HS-27A (cell line): ENCODE results near the gene ANKRD65.

Experiments
- DNase-seq: peaks from one replicate; pipeline ENCODE4 v3.0.0-alpha.2; 2012; ENCODE audit warnings: low read depth, missing footprints

Gene ANKRD65

GRCh38 chr1:1441002-1441888 lies 20.2 kb upstream of the ANKRD65 start:
- no peak for DNase-seq

DNA sequence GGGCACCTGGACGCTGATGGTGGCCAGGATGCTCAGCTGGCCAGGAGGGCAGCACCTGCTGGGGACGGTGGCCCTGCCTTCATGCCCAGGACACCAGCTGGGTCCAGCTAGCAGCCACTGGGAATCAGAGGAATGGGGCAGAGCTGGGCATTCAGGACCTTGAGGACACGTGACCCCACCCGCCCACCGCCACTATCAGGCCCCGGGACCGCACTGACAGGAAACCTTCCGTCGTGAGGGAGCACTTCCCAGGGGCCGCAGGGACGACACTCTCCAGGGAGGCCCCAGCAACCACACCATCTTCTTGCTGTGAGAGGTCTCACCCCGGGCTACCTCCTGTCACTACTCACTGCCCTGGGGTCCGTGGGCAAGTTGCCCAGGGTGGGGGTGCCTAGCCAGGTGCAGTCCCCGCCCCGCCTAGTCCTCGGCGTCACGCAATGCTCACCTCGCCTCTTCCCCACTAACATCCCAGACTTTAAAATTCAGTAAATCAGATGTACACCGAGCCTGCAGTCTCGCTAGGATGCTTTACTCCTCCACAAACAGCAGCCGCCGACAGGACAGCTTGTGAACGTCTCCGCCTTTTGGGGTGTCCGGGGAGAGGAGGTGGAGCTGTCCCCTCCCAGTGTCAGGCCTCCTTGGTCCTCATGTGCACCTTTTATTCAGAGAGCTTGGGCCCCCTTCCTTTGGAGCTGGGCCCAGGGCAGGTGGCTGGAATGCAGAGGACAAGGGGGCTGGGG lies 19.4 kb upstream of the ANKRD65 start:
- no peak for DNase-seq

DNA sequence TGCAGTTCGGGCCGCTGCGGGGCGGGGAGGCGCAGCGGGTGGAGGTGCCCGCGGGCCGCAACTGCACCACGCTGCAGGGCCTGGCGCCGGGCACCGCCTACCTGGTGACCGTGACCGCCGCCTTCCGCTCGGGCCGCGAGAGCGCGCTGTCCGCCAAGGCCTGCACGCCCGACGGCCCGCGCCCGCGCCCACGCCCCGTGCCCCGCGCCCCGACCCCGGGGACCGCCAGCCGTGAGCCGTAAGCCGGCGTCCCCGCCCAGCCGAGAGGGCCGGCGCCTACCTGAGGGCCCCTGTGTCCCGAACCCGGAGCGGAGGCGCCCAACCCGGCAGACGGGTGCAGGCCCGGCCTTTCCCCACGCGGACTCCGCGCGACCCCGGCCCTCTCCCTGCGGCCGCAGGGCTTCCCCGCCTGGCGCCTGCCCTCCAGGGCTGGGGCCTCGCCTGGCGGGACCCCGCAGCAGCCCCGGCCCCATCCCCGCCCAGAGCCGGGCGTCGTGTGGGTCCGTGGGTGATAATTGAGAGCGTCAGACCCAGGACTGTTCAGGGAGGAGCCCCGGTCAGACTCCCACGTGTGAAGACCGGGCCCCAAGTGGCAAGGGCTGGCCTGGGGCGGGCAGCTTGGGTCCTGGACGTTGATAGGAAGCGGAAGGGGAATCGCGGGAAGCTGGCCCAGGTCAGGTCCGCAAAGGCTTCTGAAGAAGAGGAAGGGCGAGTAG lies 18.6 kb upstream of the ANKRD65 start:
- DNase-seq = no peak

DNA sequence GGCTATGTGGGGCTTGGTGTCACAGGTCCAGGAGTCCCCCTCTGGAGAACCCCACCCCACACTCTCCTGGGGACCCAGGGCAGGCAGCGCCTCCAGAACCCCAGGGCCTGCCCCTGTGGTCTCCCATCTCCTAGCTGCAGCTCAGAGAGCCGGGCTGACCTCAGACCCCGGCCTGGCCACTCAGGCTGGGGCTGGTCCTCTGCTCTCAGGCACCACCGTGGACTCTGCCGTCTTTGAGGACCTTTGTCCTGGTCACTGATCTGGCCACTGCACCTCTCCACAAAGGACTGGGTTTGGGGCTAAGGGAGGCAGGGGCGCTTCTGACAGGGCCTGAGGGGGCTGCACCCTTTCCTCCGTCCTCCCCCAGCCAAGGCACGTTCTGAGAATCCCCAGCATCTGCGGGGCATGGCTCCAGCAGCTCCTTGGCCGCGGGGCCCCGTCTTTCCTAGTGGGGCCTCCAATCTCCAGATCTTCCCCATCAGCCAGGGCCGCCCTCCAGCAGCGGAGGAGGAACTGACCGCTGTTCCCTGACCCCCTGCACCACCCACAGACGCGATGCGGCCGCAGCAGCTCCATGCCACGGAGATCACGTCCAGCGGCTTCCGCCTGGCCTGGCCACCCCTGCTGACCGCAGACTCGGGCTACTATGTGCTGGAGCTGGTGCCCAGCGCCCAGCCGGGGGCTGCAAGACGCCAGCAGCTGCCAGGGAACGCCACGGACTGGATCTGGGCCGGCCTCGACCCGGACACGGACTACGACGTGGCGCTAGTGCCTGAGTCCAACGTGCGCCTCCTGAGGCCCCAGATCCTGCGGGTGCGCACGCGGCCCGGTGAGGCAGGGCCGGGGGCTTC lies 17.7 kb upstream of the ANKRD65 start:
- no peak for DNase-seq

- no peak for DNase-seq
Observed at GRCh38 chr1:1437904-1438376, 16.9 kb upstream of the ANKRD65 start.

DNA sequence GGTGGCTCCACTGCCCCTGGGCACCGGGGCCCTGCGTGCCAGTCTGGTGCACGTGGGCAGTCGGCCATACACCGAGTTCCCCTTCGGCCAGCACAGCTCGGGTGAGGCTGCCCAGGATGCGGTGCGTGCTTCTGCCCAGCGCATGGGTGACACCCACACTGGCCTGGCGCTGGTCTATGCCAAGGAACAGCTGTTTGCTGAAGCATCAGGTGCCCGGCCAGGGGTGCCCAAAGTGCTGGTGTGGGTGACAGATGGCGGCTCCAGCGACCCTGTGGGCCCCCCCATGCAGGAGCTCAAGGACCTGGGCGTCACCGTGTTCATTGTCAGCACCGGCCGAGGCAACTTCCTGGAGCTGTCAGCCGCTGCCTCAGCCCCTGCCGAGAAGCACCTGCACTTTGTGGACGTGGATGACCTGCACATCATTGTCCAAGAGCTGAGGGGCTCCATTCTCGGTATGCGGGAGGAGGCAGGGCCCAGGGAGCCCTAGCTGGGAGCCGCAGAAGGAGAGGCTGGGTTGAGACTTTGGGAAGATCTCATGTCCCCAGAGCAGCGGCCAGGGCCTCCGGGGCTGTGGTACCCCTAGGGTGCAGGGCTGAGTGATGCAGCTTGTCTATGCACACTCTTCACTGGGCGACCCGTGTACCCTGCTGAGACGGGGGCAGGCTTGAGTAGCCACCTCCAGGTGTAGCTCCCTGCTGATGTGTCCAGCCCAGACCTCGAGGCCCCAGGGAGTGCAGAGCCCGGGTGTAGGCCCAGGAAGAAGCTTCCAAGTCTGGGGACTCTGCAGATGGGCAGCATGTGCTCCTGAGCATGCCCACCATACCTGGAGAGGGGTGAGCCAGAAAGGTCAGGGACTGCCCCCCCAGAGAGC lies 16.2 kb upstream of the ANKRD65 start:
- no peak for DNase-seq

DNA sequence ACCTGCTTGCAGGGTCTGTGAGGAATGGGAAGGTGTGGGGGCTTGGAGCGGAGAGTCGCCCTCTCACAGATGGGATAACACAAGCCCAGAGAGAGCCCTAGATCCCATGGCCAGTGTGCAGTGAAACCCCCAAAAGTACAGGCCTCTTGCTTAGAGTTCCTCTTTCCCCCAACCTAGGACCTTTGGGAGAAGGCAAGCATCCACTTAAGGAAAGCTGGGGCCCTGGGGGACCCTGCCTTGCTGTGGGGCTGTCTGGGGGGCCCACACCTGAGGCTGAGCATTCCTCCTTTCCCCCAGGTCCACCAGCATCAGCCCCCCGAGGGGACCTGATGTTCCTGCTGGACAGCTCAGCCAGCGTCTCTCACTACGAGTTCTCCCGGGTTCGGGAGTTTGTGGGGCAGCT lies 15.6 kb upstream of the ANKRD65 start:
- no peak for DNase-seq

DNA sequence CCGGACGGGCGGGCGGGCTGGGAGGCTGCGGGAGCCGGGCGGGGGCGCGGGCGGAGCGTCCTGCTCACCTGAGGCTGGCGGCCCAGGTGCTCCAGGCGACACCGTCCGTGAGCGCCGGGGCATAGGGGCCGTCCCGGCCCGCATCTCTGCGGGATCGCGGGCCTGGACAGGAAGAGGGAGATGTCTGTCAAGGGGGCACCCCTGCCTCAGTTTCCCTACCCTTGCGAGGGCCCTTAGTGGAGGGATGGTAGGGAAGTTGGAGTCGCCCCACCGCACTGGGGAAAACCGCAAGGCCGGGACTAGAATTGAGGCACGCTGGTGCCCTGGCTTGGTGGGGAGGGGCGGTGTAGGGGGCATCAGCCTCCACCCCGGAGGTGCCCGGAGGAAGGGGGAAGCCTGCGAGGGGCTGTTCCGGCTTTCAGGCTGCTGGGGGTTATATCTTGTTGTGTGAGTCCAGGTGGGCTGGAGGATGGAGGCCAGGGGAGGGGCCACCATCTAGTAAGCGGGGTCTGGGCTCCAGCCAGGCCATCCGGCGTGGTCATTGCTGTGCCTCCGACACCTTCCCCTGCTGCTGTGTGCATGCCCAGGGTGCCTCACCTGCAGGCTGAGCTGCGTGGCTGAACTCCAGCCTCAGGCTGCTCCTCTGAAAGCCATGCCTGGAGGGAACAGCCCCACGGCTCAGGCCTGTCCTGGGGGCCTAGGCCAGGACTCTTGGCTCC lies 15.0 kb upstream of the ANKRD65 start:
- DNase-seq = no peak

GRCh38 chr1:1435106-1435903 lies 14.2 kb upstream of the ANKRD65 start, which contains the start of gene VWA1:
TSS of gene VWA1 (plus strand) at chr1:1435690. CDS start at chr1:1435749, 59 bp downstream.
- no peak for DNase-seq

DNA sequence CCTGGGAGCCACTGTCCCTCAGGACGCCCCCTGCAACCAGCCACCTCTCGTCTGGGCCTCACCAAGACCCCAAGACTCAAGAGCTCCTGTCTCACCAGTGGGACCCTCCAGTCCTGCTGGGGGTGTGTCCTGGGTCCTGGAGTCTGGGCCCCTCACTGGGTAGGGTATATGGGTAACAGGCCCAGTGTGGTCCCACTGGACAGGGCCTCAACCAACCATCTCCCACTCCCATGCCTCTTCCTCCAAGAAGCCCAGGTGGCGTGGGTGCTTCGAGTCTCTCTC lies 13.7 kb upstream of the ANKRD65 start:
- DNase-seq = no peak

DNA sequence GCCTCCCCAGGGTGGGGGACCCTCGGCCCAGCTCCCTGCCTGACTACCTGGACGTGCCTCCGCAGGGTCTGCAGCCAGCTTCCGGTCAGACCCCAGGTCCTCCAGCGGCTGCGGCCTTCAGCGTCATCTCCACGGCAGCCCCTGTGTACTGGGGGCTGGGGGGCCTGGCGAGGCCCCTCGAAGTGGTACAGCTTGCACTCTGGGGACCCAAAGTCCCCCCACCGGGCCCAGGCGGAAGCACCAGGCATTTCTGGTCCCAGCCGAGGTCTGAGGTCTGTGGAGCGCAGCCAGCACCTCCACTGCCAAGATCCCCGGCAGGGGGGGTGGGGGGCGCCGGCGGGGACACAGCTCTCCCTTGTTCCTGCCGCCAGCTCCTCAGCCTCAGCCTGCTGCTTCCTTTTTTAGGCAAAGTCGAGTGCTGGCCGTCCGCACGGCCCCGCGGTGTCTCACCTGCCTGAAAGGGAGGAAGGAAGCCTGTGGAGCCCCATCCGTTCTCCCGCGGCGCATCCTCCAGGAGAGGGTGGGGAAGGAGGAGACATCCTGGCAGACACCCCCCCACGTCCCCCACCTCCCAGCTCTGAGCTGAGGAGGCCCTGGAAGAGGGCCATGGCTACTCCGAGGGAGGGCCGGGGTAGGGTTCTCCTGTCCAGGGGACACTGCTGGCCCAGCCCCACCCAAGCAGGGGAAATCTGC lies 13.2 kb upstream of the ANKRD65 start:
- DNase-seq = no peak

GRCh38 chr1:1433804-1434130 lies 12.7 kb upstream of the ANKRD65 start:
- DNase-seq = no peak

- no peak for DNase-seq
Observed at GRCh38 chr1:1432951-1433803, 12.1 kb upstream of the ANKRD65 start.

GRCh38 chr1:1432274-1432950 lies 11.3 kb upstream of the ANKRD65 start:
- DNase-seq = no peak

DNA sequence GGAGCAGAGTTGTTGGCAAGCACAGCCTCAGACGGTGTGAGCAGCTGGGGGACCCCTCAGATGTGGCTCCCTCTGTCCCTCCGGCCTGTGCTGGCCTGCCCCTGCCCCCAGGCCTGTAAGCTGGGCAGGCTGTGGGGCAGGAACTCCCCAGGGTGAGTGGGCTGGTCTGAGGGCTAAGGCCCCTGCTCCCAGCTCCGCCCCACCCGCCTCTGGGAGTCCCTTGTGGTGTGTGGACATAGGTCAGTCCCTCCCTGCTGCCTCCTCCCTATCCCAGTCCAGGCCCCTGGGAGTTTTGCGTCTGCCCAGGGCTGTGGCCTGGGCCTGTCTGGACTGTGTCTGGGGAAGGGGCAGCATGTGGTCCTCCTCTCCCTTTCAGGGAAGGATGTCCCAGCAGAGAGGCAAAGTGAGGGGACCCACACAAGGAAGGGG lies 10.8 kb upstream of the ANKRD65 start:
- no peak for DNase-seq

DNA sequence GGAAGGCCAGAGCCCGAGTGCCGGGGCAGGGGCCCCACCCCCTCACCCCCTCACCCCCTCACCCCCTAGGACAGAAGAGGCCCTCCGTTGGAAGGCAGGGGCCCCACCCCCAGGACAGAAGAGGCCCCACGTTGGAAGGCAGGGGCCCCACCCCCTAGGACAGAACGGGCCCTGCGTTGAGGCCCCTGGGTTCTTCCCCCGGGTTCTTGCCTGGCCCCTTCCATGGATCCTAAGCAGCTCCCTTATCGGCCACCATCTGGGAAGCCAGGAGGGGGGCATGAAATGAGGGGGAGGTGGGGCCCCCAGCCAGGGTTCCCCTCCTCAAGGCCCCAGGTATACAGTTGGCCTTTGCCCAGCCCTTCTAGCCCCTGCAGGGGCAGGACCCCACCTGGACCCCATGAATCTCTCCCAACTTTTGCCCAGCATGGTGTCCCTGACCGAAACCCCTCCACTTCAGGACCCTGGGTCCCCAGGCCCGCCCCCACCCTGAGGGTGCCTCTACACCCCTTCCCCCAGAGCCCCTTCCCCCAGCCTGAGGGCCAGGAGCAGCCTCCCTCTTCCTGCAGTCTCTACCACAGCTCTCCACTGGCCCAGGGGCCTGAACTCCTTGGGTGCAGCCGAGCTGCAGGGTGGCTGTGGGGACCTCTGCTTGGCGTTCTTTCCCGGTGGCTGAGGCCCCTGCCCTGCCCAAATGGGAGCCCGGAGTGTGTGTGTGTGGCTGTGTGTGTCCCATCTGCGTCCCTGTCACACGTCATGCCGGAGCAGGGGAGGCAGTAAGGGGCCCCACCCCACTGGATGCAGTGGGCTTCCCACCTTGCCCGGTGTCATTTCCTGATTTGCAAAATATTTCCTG lies 10.1 kb upstream of the ANKRD65 start:
- no peak for DNase-seq
